ENCODE results near the gene SLC27A6.

Gene SLC27A6

GRCh38 chr5:129061849-129062248 lies 96.6 kb downstream of the SLC27A6 start:
- in situ Hi-C loops (cut with MboI; ENCODE audit: low sequenced_read_pairs) = no loop called here

GRCh38 chr5:129063483-129064113 lies 98.3 kb downstream of the SLC27A6 start:
- in situ Hi-C loops (cut with MboI; ENCODE audit: low sequenced_read_pairs) = no loop called here

GRCh38 chr5:129065721-129066120 lies 100.4 kb downstream of the SLC27A6 start:
- in situ Hi-C loops (cut with MboI; ENCODE audit: low sequenced_read_pairs) = no loop called here

- in situ Hi-C loops (cut with MboI; ENCODE audit: low sequenced_read_pairs) = no loop called here
Observed at GRCh38 chr5:129067745-129068144, 102.5 kb downstream of the SLC27A6 start.

- in situ Hi-C loops (cut with MboI; ENCODE audit: low sequenced_read_pairs) = no loop called here
Observed at GRCh38 chr5:129069292-129069691, 104.0 kb downstream of the SLC27A6 start.

GRCh38 chr5:129073111-129073510 lies 107.8 kb downstream of the SLC27A6 start:
- in situ Hi-C loops (cut with MboI; ENCODE audit: low sequenced_read_pairs) = no loop called here

- in situ Hi-C loops (cut with MboI; ENCODE audit: low sequenced_read_pairs) = no loop called here
Observed at GRCh38 chr5:129074903-129075302, 109.6 kb downstream of the SLC27A6 start.

- in situ Hi-C loops (cut with MboI; ENCODE audit: low sequenced_read_pairs) = no loop called here
Observed at GRCh38 chr5:129077433-129078075, 112.3 kb downstream of the SLC27A6 start.

GRCh38 chr5:129078247-129078646 lies 113.0 kb downstream of the SLC27A6 start:
- in situ Hi-C loops (cut with MboI; ENCODE audit: low sequenced_read_pairs) = no loop called here

GRCh38 chr5:129078660-129079059 lies 113.4 kb downstream of the SLC27A6 start:
- in situ Hi-C loops (cut with MboI; ENCODE audit: low sequenced_read_pairs) = no loop called here

- in situ Hi-C loops (cut with MboI; ENCODE audit: low sequenced_read_pairs) = no loop called here
Observed at GRCh38 chr5:129079496-129079895, 114.2 kb downstream of the SLC27A6 start.

- in situ Hi-C loops (cut with MboI; ENCODE audit: low sequenced_read_pairs) = no loop called here
Observed at GRCh38 chr5:129080766-129081165, 115.5 kb downstream of the SLC27A6 start.

- in situ Hi-C loops (cut with MboI; ENCODE audit: low sequenced_read_pairs) = no loop called here
Observed at GRCh38 chr5:129082225-129083136, 117.2 kb downstream of the SLC27A6 start.

All from HL-60/S4 treated with retinoic acid at 250 ng/mL for 4 days and 3 days (cell line).